ENCODE results near the gene KMT5B.

KMT5B gene

GRCh38 chr11:68116974-68117373 lies 96.1 kb downstream of the KMT5B start:
- DNase-seq, result no peak

- no peak for DNase-seq
These were observed 97.0 kb downstream of the KMT5B start for GRCh38 chr11:68116126-68116525.

GRCh38 chr11:68115285-68115684 lies 97.8 kb downstream of the KMT5B start:
- DNase-seq, result no peak

GRCh38 chr11:68113986-68114385 lies 99.1 kb downstream of the KMT5B start:
- no peak for DNase-seq

GRCh38 chr11:68107689-68108088 lies 105.4 kb downstream of the KMT5B start:
- no peak for DNase-seq

- no peak for DNase-seq
These were observed 106.7 kb downstream of the KMT5B start for GRCh38 chr11:68106165-68106940.

All from GOT3 (cell line).